WTC11 (cell line): ENCODE measurements around the gene B3GALNT1.

Source experiments
- CTCF ChIP-seq: fragments of 200-600 bp; IDR thresholded peaks from 2 replicates; pipeline ENCODE4 v1.8.0; 2022; ENCODE audit warnings: antibody characterized with exemption
- JUN ChIP-seq: sonication (generic); formaldehyde crosslinking; IDR thresholded peaks from 2 replicates; pipeline ENCODE4 v1.8.0; 2023; ENCODE audit warnings: mild to moderate bottlenecking, missing genetic modification reagents
- NFE2L1 ChIP-seq: sonication (generic); formaldehyde crosslinking; IDR thresholded peaks from 2 replicates; pipeline ENCODE4 v1.8.1; 2023; ENCODE audit warnings: missing genetic modification reagents
- SP1 ChIP-seq: sonication (generic); formaldehyde crosslinking; conservative IDR thresholded peaks from 2 replicates; pipeline ENCODE4 v1.8.1; 2022; ENCODE audit warnings: missing genetic modification reagents
- TCF7 ChIP-seq: sonication (generic); formaldehyde crosslinking; IDR thresholded peaks from 2 replicates; pipeline ENCODE4 v1.8.0; 2022; ENCODE audit warnings: mild to moderate bottlenecking, low read depth, missing genetic modification reagents, moderate library complexity
- ZNF263 ChIP-seq: sonication (generic); formaldehyde crosslinking; IDR thresholded peaks from 2 replicates; pipeline ENCODE4 v1.8.1; 2022; ENCODE audit warnings: low read depth, mild to moderate bottlenecking, moderate library complexity, missing genetic modification reagents

GRCh38 chr3:161070252-161070930 is 34.8 kb downstream of the B3GALNT1 start:
- no peak for TF ChIP-seq SP1 (CRISPR knock-in tag)
- no peak for TF ChIP-seq JUN (CRISPR knock-in tag)
- no peak for TF ChIP-seq TCF7 (CRISPR knock-in tag)
- no peak for TF ChIP-seq NFE2L1 (CRISPR knock-in tag)
- TF ChIP-seq ZNF263 (CRISPR knock-in tag): no peak
- TF ChIP-seq CTCF: no peak
